NB4 (cell line): ENCODE measurements around the gene SNX8.

ENCODE experiments used
- CTCF ChIP-seq: IDR thresholded peaks from one replicate; pipeline ENCODE4 v1.5.1; 2012; ENCODE audit warnings: low read depth, low read length
- POLR2A ChIP-seq: IDR thresholded peaks from 2 replicates; pipeline ENCODE4 v1.6.1; 2011; ENCODE audit warnings: mild to moderate bottlenecking; ENCODE audit not compliant: insufficient read length; ENCODE audit errors: extremely low read depth

- TF ChIP-seq POLR2A = no peak
- TF ChIP-seq CTCF = no peak
Measured at GRCh38 chr7:2299131-2299829, 15.0 kb downstream of the SNX8 start.
